Adrenal gland (tissue), 5 donors: Measurements from ENCODE around the gene LMX1B.

Experiments used
- POLR2A ChIP-seq, 2 donors: fragments of 450-650 bp; IDR thresholded peaks; one replicate each; pipeline ENCODE4 v1.6.1; 2017; ENCODE audit warnings: antibody characterized with exemption in 2 of 2, mild to moderate bottlenecking in 2 of 2, moderate library complexity in 1 of 2
- TF ChIP-seq, protein P1 (sequence below), 6 experiments: fragments of 450-650 bp in 4 of 6; fragments of 200-600 bp in 2 of 6; sonication (generic) in 1 of 6; IDR thresholded peaks; 1 replicate in 5 of 6; 2 replicates in 1 of 6; pipeline versions ENCODE4 v1.5.1 to v1.8.0; 2016 to 2021; ENCODE audit warnings: antibody characterized with exemption in 6 of 6, mild to moderate bottlenecking in 2 of 6, moderate library complexity in 1 of 6
- donor health status: DM: no; HTN: no; CAD: no.

- TF ChIP-seq, protein P1, sequence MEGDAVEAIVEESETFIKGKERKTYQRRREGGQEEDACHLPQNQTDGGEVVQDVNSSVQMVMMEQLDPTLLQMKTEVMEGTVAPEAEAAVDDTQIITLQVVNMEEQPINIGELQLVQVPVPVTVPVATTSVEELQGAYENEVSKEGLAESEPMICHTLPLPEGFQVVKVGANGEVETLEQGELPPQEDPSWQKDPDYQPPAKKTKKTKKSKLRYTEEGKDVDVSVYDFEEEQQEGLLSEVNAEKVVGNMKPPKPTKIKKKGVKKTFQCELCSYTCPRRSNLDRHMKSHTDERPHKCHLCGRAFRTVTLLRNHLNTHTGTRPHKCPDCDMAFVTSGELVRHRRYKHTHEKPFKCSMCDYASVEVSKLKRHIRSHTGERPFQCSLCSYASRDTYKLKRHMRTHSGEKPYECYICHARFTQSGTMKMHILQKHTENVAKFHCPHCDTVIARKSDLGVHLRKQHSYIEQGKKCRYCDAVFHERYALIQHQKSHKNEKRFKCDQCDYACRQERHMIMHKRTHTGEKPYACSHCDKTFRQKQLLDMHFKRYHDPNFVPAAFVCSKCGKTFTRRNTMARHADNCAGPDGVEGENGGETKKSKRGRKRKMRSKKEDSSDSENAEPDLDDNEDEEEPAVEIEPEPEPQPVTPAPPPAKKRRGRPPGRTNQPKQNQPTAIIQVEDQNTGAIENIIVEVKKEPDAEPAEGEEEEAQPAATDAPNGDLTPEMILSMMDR (IDR thresholded peaks at IDR 0.05) = no peak
- no peak for TF ChIP-seq POLR2A (IDR thresholded peaks at IDR 0.05)
Measured at GRCh38 chr9:126591922-126592321, 21.8 kb upstream of the LMX1B start.
